GM18520 (cell line): Measurements from ENCODE around the gene DNAH14.
A peak's percentile ranks its signal among the peaks of the same experiment; 100 is the strongest.
"Not testable (repeated sequence)": the region's sequence is repeated elsewhere in the genome, so short reads cannot be mapped to it uniquely, and the experiment has no call there.

Source experiments
- ATAC-seq: cut with Tn5 transposase; IDR thresholded peaks from one replicate; pipeline ENCODE4 v1.9.1; 2021; ENCODE audit not compliant: unreplicated experiment

The DNAH14 gene

DNA sequence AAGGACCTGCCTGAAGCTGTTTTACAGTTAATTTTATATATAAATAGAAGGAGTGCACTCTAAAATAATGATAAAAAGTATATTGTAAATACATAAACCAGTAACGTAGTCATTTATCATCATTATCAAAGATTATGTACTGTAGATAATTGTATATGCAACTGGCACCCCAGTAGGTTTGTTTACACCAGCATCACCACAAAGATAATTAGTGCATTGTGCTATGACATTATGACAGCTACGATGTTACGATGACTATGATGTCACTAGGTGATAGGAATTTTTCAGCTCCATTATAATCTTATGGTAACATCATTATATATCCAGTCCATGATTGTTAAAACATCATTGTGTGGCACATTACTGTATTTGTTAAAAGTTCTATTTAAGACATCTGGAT lies 313.1 kb downstream of the DNAH14 start:
- ATAC-seq, result no peak

DNA sequence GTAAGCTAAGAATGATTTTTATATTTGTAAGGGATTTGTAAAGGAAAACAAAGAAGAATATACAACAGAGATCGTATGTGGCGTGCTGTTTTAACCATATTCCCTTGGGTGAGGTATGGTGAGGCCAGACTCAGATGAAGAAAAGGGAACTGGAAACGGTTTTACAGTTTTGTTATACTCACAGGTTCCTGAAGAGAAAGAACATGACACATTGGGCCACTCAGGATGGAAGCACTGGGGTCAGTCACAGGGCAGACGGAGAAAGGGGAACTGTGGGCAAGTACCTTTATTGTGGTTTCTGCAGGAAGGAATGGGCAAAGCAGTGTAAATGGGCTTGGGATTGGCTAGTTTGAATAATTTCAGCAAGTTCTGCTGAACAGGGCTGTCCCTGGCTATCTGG lies 321.0 kb downstream of the DNAH14 start:
- peak; percentile 83 for ATAC-seq

DNA sequence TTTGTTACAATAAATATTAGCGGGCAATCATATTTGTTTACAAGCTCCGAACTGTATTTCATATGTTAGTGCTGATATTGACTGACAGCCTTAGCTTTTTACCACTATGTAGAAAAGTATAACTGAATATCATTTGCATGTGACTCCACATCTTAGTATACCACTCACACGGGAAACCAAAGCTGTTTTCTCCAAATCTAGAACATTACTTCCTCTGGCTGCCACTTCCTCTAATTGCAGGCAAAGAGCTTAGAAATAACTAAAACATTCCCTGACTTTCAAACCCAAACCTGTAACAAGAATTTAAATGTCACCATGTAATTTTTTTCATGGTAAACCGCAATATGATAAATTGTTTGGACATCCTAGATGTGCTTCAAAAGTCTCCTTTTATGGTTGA lies 323.7 kb downstream of the DNAH14 start:
- no peak for ATAC-seq

DNA sequence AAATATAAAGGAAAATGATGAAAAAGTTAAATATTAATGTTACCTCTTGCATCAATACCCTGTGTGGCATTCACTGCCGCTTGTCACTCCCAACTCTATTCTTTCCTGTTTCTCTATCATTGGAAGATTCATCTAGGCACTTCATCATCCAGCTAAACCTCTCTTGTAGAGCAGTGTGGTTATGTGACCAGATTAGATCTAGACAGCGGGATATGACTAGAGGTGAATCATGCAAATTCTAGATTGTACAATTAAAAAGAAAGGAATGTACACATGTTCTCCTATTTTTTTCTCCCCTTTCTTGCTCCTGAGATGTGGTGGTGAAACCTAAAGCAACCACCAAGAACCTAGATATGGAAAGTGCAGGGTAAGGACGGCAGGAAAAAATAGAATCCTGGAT lies 324.3 kb downstream of the DNAH14 start:
- ATAC-seq, result no peak

DNA sequence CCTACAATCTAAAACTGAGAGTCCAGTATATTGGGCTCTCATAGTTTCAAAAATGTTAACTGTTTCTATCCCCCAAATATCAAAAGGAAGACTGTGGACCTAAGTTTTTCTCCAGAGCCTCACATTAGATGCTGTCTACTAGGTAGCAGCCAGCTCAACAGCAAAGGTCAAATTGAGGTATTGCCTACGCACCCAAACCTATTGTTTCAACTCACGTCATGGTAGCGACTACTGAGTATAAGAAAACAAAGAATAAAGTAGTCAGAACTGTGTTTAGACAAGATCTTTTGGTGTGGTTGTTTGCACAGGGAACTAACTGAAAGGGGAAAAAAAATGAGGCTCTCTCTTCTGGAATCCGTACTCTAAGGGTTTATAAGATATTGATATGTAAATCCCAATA lies 325.2 kb downstream of the DNAH14 start:
- no peak for ATAC-seq

DNA sequence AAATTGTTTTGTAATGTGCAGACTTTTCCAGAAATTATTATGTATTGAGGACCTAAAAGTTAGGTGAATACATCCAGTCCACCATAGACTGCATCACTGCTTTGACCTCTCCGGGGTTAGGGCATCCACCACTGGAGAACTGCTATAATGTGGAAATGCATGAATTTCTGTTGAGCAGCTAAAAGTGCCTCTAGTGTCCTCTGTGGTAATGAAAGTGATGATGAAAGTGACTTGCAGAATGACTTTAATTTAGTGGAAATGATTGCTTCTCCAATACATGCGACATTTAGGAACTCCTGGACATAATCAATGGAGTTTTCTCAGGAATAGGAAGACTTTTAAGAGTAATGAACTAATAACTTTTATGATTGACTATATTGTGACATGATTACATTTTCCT lies 327.6 kb downstream of the DNAH14 start:
- no peak for ATAC-seq

DNA sequence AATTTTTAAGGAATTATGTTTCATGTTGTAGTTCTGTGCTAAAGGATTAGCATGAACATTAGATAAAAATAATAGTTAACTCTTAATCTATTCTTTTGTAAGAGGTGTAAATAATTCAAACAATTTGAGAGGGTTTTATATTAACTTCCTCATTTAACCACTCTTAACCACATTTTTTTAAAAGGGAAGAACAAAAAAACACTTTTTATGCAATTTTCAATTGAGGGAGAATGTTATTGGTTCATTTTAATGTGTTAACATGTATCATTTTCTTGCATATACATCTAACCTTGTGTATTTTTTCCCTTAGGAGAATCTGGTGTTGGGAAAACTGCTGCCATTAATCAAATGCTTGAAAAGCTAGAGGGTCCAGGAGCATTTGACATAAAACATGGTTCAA lies 329.3 kb downstream of the DNAH14 start:
- no peak for ATAC-seq

DNA sequence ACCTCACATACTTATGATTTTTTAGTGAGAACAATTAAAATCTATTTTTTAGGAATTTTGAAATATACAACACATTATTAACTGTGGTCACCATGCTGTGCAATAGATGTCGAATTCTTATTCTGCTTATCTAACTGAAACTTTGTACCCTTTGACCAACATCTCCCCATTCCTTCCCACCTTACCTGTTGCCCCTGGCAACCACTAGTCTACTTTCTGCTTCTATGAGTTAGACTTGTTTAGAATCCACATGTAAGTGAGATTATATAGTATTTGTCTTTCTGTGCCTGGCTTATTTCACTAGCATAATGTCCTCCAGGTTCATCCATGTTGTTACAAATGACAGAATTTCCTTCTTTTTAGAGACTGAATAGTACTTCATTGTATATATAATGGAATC lies 330.1 kb downstream of the DNAH14 start:
- ATAC-seq, result no peak

DNA sequence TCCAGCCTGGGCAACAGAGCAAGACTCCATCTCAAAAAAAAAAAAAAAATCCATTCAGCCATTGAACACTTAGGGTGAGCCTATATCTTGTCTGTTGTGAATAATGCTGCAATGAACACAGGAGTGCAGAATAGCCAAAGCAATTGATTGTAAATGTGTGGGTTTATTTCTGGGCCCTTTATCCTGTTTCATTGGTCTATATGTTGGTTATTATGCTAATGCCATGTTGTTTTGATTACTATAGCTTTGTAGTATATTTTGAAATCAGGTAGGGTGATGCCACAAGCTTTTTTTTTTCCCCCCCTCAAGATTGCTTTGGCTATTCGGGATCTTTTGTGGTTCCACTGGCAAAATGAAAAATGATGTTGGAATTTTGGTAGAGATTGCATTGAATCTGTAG lies 330.8 kb downstream of the DNAH14 start:
- ATAC-seq, result no peak

DNA sequence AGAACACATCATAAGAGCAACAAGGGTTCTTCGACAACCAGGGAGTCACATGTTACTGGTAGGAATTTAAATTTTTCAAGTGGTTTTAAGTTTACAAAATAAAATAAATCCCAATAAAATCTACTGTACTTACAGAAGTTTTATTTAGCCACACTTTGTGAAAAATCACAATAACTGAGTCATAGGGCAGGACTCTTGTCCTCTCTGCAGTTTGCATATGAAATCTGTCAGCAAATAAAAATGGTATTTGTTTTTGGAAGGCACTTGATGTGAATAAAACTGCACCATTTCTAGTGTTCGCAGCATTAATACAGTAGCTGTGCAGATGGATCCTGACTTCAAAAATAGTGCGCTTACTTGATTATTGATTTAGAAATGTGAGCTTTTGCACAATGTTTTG lies 348.0 kb downstream of the DNAH14 start:
- ATAC-seq, result no peak

DNA sequence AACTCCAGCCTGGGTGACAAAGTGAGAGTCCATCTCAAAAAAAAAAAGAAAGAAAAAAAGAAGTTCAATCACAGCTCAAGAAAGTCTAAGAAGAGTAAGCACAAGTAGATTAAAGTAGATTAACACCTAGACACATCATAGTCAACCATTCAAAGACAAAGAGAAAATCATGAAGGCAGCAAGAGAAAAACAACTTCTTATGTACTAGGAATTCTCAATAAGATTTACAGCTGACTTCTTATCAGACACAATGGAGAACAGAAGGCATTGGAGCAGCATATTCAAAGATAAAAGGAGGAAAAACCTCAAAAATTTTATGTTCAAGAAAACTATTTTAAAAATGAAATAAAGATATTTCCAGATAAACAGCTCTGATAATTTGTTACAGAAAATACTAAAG lies 351.1 kb downstream of the DNAH14 start:
- no peak for ATAC-seq

DNA sequence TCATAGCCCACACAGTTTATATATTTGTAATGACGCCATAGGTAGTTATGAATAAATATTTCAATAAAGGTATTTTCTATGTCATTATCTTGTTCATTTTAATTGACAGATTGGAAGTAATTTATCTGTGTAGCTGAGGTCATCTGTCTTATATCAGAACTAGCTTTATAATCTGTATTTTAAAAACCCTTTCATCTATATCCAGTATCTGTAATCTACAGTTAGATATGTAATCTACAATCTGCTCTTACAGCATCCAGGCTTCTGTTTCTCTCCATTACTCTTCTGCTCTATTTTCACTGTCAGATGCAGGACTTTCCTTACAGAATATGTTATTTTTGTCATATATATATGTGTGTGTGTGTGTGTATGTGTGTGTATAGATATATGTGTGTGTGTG lies 360.8 kb downstream of the DNAH14 start:
- no peak for ATAC-seq

DNA sequence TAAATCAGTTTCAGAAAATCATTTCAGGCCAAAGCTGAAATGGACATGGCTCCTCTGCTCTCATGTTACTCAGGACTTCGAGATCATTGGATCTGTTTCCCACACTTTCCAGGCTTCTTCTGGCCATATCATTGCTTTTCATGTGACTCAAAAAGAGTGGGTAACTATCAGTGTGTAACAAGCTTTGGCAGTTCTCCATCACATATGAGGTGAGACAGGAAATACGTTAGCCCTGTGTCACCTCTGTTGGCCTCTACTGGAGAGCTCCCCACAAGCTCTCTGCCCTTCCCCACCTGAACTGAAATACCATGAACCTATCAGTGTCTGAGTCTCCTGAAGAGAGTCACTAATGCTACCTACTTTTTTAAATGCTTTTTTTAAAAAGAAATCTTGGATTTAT lies 370.1 kb downstream of the DNAH14 start:
- ATAC-seq, result no peak

DNA sequence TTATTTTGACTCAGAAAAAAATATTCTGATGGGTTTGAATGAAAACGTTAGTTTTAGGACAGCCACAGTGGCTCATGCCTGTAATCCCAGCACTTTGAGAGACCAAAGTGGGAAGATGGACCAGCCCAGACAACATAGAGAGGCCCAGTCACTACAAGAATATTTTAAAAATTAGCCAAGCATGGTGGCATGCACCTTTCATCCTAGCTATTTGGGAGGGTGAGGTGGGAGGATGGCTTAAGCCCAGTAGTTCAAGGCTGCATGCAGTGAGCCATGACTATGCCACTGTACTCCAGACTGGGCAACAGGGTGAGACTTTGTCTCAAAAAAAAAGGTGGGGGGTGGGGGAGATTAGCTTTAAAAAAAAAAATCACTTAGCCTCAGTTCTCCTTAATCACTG lies 370.9 kb downstream of the DNAH14 start:
- ATAC-seq, result no peak

DNA sequence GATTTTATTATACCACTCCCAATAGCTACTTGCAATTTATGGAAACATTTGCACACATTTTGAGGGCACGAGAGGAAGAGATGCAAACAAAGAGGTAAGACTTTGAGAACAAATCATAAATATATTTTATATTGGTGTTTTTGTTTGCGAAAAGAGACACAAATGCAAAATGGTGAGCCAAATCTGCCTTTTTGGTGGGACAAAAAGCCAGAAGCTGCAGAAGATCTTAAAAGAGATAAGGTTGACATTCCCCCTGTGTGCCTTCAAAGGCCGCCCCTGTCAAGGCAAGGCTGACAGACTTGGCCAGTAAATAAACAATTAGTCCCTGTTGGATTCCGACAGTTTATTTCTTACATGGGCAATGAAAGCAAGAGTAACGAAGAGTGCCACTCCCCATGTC lies 375.5 kb downstream of the DNAH14 start:
- ATAC-seq, result no peak

DNA sequence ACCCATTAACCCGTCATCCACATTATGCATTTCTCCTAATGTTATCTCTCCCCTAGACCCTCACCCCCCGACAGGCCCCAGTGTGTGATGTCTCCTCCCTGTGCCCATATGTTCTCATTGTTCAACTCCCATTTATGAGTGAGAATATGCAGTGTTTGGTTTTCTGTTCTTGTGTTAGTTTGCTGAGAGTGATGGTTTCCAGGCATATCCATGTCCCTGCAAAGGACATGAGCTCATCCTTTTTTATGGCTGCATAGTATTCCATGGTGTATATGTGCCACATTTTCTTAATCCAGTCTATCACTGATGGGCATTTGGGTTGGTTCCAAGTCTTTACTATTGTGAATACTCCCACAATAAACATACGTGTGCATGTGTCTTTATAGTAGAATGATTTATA lies 381.1 kb downstream of the DNAH14 start:
- ATAC-seq, result not testable (repeated sequence)

DNA sequence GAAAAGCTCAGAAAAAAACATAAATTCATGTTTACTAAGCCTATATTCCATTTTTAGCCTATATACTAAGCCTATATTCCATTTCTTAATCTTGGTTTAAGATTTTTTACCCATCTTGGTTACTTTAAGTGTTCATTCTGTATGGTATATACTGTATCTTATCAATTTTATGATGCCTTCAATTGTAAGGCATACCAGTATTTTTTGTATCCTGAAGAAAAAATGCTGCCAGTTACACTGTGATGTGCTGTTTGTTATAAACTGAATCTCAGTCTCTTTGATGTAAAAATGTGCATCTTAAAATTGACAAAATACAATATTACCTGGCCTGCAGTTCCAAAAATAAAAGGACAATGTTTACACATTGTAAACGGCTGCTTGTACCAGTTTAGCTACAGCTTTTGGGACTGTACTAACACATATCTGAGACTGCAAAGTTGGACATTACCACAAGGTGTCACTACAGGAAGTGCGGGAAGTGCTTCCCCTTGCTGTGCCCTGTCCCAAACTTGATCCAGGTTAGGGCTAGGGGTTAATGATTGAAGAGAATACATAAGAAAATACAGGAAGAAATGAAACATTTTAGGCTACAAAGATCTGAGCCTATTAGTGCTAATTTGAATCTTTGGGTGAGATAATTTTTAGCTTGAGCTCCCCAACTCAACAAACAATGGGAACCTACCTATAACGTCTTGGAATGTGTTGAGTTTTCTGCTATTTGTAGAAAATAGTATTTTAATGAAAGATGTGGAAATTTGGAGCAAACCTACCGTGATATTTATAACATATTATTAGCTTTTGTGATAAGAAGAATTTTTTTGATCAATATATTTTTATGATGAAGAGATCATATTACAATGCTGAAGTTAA lies 389.5 kb downstream of the DNAH14 start:
- peak; percentile 56 for ATAC-seq

DNA sequence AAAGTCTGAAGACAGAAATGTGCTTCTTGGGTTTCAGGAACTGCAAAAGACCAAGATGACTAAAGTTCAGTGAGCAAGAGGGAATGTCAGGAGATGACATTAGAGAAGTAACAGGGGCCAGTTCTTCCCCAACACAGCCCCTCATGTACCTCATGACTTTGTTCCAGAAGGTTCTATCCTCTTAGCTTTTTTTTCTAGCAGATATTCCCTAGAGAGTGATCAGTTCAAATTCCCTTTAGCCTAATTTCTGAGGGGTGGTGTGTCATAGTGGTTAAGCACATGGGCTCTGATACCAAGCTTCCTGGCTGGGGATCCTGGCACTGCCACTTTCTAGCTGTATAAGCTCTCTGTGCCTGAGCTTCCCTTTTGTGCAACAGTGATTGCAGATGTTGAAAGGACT lies 390.4 kb downstream of the DNAH14 start:
- ATAC-seq, result no peak

DNA sequence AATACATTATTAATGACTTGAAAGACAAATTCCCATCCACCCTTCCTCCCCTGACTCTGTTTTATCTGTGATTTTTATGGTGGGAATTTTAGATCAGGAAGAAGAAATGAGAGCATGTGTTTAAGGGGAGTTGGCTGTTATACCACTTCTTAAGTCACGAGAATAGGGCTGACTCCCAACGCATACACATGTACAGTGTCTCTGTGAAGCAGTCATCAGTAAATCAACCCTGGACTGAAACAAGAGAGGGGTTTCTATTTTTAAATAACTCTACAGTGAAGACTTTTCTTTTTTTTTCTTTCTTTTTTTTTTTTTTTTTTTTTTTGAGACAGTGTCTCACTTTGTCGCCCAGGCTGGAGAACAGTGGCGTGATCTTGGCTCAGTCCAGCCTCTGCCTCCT lies 392.3 kb downstream of the DNAH14 start:
- ATAC-seq, result no peak

DNA sequence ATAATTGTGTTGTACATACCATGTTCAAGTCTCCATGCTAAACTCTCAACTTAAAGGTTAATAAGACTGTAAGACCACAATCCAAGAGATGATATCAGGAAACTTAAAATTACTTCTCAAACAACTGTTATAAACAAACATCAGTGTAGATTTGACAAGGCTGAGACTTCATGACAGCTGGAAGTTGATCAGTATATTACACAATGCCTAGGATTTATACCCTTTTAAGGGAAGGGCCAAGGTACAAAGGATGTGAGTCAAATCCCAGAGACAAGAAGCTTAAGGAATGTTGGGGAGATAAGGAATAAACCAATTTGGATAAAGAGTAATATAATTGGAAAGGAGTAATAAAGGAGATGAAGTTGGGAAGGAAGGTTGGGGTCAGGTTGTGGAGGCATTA lies 399.6 kb downstream of the DNAH14 start:
- ATAC-seq, result no peak

DNA sequence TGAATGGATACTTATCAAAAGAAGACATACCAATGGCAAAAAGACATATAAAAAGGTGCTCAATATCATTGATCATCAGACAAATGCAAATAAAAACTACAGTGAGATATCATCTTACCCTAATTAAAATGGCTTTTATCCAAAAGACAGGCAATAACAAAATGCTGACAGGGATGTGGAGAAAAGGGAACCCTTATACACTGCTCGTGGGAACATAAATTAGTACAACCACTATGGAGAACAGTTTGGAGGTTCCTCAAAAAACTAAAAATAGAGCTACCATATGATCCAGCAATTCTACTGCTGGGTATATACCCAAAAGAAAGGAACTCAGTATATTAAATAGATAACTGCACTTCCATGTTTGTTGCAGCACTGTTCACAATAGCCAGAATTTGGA lies 400.5 kb downstream of the DNAH14 start:
- not testable (repeated sequence) for ATAC-seq

DNA sequence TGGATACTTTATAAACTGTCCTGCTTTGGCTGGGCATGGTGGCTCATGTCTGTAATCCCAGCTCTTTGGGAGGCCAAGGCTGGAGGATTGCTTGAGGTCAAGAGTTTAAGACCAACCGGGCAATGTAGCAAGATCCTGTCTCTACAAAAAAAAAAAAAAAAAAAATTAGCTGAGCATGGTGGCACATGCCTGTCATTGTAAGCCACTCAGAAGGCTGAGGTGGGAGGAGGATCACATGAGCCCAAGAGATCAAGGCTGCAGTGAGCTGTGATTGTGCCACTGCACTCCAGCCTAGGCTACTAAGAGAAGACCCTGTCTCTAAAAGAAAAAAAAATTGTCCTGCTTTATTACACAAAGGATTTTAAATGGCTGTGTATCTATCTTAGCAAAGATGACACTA lies 403.2 kb downstream of the DNAH14 start:
- ATAC-seq, result no peak

DNA sequence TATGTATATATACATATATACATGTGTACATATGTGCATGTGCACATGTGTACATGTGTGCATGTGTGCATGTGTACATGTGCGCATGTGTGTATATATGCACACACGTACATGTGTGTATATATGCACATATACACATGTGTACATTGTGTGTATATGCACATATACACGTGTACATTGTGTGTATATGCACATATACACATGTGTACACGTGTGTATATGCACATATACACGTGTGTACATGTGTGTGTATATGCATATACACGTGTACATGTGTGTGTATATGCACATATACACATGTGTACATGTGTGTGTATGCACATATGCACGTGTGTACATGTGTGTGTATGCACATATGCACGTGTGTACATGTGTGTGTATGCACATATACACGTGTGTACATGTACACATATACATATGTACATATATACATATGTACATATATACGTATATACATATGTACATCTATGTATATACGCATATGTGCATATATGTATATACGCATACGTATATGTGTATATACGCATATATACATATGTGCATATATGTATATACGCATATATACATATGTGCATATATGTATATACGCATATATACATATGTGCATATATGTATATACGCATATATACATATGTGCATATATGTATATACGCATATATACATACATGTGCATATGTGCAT lies 405.8 kb downstream of the DNAH14 start:
- not testable (repeated sequence) for ATAC-seq
